Caco-2 (cell line): ENCODE measurements around the gene FGF12. TPM values are rescaled to one million over a fixed set of nuclear protein-coding genes. Genes with fewer than 3 reads are reported as not detected.

Experiments used
- BruUV-seq: library from RNA; stranded (reverse); fragments of 400-500 nt; replicated peaks from 2 replicates; lab custom pipeline; 2021; lab: Mats Ljungman, UMichigan
- CTCF ChIA-PET: fragments of 300-600 bp; sonication (Branson Sonifier 250); formaldehyde crosslinking; loops from one replicate; lab custom pipeline; 2022; ENCODE audit warnings: antibody characterized with exemption; lab: Charles Lee
- POLR2A ChIA-PET: fragments of 300-600 bp; sonication (Branson Sonifier 250); formaldehyde crosslinking; loops from one replicate; lab custom pipeline; 2022; ENCODE audit warnings: antibody characterized with exemption; lab: Charles Lee
- DNase-seq, 2 experiments: peaks; one replicate each; pipeline versions ENCODE4 v3.0.0 to v3.0.0-alpha.2; 2020 to 2022
- H3K27me3 ChIP-seq: replicated peaks from 2 replicates; pipeline ENCODE4 v1.6.0; 2011; ENCODE audit warnings: low read length; ENCODE audit not compliant: control insufficient read depth, insufficient read depth
- H3K36me3 ChIP-seq: 2 replicates; pipeline ENCODE4 v1.5.1; 2011; ENCODE audit warnings: low read length; ENCODE audit not compliant: control insufficient read depth, insufficient read depth
- H3K4me1 ChIP-seq: fragments of 250-450 bp; sonication (Bioruptor Pico); 2 replicates; pipeline ENCODE4 v1.5.1; 2020; ENCODE audit warnings: mild to moderate bottlenecking
- H3K4me3 ChIP-seq: 2 replicates; pipeline ENCODE4 v1.5.1; 2011; ENCODE audit warnings: low read depth, mild to moderate bottlenecking, control low read depth, low read length
- H3K9me3 ChIP-seq: fragments of 250-450 bp; sonication (Bioruptor Pico); 2 replicates; pipeline ENCODE4 v1.5.1; 2020; ENCODE audit warnings: mild to moderate bottlenecking, moderate library complexity
- H3K27ac Mint-ChIP-seq: one replicate; pipeline ENCODE4 v1.8.0; 2022; ENCODE audit warnings: mixed read lengths; ENCODE audit not compliant: unreplicated experiment
- H3K27me3 Mint-ChIP-seq: one replicate; pipeline ENCODE4 v1.8.0; 2022; ENCODE audit warnings: mixed read lengths; ENCODE audit not compliant: insufficient read depth, unreplicated experiment
- H3K36me3 Mint-ChIP-seq: one replicate; pipeline ENCODE4 v1.8.0; 2022; ENCODE audit warnings: mild to moderate bottlenecking, mixed read lengths; ENCODE audit not compliant: insufficient read depth, unreplicated experiment
- H3K4me1 Mint-ChIP-seq: one replicate; pipeline ENCODE4 v1.8.0; 2022; ENCODE audit warnings: low read depth, mixed read lengths; ENCODE audit not compliant: unreplicated experiment
- H3K4me3 Mint-ChIP-seq: one replicate; pipeline ENCODE4 v1.8.0; 2022; ENCODE audit warnings: mild to moderate bottlenecking, moderate library complexity, mixed read lengths; ENCODE audit not compliant: unreplicated experiment
- H3K9me3 Mint-ChIP-seq: one replicate; pipeline ENCODE4 v1.8.0; 2022; ENCODE audit warnings: mixed read lengths; ENCODE audit not compliant: unreplicated experiment
- intact Hi-C: fragments of 100-400 bp; cut with micrococcal nuclease; formaldehyde crosslinking; loops from one replicate; pipeline ENCODE4 v1.10.0; 2022; ENCODE audit not compliant: unreplicated experiment
- total RNA-seq: library from RNA; stranded (reverse); gene quantifications from 2 replicates; pipeline ENCODE4 v1.2.3, GENCODE V29; 2022
- TF ChIP-seq, protein P1 (sequence below), 2 experiments: fragments of 200-600 bp in 1 of 2; IDR thresholded peaks; 1 replicate in 1 of 2; 2 replicates in 1 of 2; pipeline versions ENCODE4 v1.5.1 to v1.8.0; 2011 to 2022; ENCODE audit warnings: antibody characterized with exemption in 1 of 2, control low read depth in 1 of 2, inconsistent platforms in 1 of 2, low read depth in 1 of 2, low read length in 1 of 2, mild to moderate bottlenecking in 1 of 2, moderate library complexity in 1 of 2; ENCODE audit not compliant: insufficient read depth in 1 of 2, severe bottlenecking in 1 of 2, unreplicated experiment in 1 of 2

Gene FGF12
- total RNA-seq, 1 experiment from 2014 or later = 0.41 TPM

- POLR2A ChIA-PET = no interaction called here
- Mint-ChIP-seq H3K27ac (no peak overlapping the region), H3K27me3 (no peaks in the 10 kb centered on the region), H3K36me3 (no peaks in the 10 kb centered on the region), H3K4me1 (no peaks in the 10 kb centered on the region), H3K4me3 (no peak overlapping the region), H3K9me3 (no peaks in the 10 kb centered on the region)
- Histone ChIP-seq H3K27me3 (no peaks in the 10 kb centered on the region), H3K9me3 (no peaks in the 10 kb centered on the region), H3K36me3 (no peaks in the 10 kb centered on the region), H3K4me1 (no peaks in the 10 kb centered on the region), H3K4me3 (no peak overlapping the region)
- TF ChIP-seq, protein P1, sequence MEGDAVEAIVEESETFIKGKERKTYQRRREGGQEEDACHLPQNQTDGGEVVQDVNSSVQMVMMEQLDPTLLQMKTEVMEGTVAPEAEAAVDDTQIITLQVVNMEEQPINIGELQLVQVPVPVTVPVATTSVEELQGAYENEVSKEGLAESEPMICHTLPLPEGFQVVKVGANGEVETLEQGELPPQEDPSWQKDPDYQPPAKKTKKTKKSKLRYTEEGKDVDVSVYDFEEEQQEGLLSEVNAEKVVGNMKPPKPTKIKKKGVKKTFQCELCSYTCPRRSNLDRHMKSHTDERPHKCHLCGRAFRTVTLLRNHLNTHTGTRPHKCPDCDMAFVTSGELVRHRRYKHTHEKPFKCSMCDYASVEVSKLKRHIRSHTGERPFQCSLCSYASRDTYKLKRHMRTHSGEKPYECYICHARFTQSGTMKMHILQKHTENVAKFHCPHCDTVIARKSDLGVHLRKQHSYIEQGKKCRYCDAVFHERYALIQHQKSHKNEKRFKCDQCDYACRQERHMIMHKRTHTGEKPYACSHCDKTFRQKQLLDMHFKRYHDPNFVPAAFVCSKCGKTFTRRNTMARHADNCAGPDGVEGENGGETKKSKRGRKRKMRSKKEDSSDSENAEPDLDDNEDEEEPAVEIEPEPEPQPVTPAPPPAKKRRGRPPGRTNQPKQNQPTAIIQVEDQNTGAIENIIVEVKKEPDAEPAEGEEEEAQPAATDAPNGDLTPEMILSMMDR (IDR thresholded peaks at IDR 0.05; ENCODE audit: insufficient read depth in 1 of 2, low read depth in 1 of 2, low read length in 1 of 2, severe bottlenecking in 1 of 2, unreplicated experiment in 1 of 2) = no peak
- no peak for DNase-seq
- CTCF ChIA-PET = no interaction called here
- BruUV-seq = no TSS peak
- intact Hi-C loops = loop anchor here (10.0 kb wide), 1 partner anchor 133 kb away; no protein-coding TSS in a partner anchor
Measured at GRCh38 chr3:192317564-192317963, 409.8 kb downstream of the FGF12 start.

DNA sequence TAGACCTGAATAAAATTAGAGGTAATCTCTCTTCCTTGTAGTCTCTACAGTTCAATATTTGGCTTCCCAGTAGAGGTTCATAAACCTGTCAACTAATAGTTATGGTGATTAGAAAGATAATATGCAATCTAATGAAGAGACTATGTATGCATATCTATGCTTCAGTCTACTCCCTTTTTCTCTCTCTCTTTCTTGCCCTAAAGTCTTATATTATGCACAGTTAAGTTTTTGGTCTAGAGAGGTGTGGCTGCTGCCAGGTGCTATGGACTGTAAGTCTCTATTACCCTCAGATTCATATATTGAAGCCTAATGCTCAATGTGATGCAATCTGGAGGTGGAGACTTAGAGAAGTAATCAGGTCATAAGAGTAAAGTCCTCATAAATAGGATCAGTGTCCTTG lies 413.7 kb downstream of the FGF12 start:
- H3K4me1 ChIP-seq = no peaks in the 10 kb centered on the region
- H3K9me3 Mint-ChIP-seq = no peaks in the 10 kb centered on the region
- no peak for DNase-seq
- H3K36me3 Mint-ChIP-seq = no peaks in the 10 kb centered on the region
- intact Hi-C loops = loop anchor here (10.0 kb wide), 1 partner anchor 129 kb away; no protein-coding TSS in a partner anchor
- no TSS peak for BruUV-seq
- H3K27me3 Mint-ChIP-seq = peaks cover 3% of the 10 kb centered on the region
- POLR2A ChIA-PET = no interaction called here
- TF ChIP-seq, protein P1 (IDR thresholded peaks at IDR 0.05; ENCODE audit: insufficient read depth in 1 of 2, low read depth in 1 of 2, low read length in 1 of 2, severe bottlenecking in 1 of 2, unreplicated experiment in 1 of 2) = no peak
- H3K27me3 ChIP-seq = no peaks in the 10 kb centered on the region
- H3K4me1 Mint-ChIP-seq = no peaks in the 10 kb centered on the region
- no peak overlapping the region for H3K4me3 Mint-ChIP-seq
- no peaks in the 10 kb centered on the region for H3K9me3 ChIP-seq
- H3K36me3 ChIP-seq = no peaks in the 10 kb centered on the region
- CTCF ChIA-PET = no interaction called here
- H3K4me3 ChIP-seq = no peak overlapping the region
- H3K27ac Mint-ChIP-seq = no peak overlapping the region

- Mint-ChIP-seq H3K4me1 (no peaks in the 10 kb centered on the region), H3K9me3 (no peaks in the 10 kb centered on the region), H3K4me3 (no peak overlapping the region), H3K36me3 (no peaks in the 10 kb centered on the region), H3K27ac (no peak overlapping the region), H3K27me3 (peaks cover 3% of the 10 kb centered on the region)
- Histone ChIP-seq H3K4me1 (no peaks in the 10 kb centered on the region), H3K36me3 (no peaks in the 10 kb centered on the region), H3K9me3 (no peaks in the 10 kb centered on the region), H3K4me3 (no peak overlapping the region), H3K27me3 (no peaks in the 10 kb centered on the region)
- intact Hi-C loops = no loop called here
- ChIA-PET POLR2A (no interaction called here), CTCF (no interaction called here)
- no peak for DNase-seq
- TF ChIP-seq, protein P1 (IDR thresholded peaks at IDR 0.05; ENCODE audit: insufficient read depth in 1 of 2, low read depth in 1 of 2, low read length in 1 of 2, severe bottlenecking in 1 of 2, unreplicated experiment in 1 of 2) = no peak
- no TSS peak for BruUV-seq
Measured at GRCh38 chr3:192307631-192308030, 419.7 kb downstream of the FGF12 start.
